Activated T-cell treated with anti-CD3 and anti-CD28 coated beads for 48 hours (primary cell): ENCODE data around the gene IFNL2.

Source experiments
- DNase-seq: peaks from one replicate; pipeline ENCODE4 v3.0.0-alpha.2; 2020; ENCODE audit warnings: low read depth

IFNL2 gene

DNA sequence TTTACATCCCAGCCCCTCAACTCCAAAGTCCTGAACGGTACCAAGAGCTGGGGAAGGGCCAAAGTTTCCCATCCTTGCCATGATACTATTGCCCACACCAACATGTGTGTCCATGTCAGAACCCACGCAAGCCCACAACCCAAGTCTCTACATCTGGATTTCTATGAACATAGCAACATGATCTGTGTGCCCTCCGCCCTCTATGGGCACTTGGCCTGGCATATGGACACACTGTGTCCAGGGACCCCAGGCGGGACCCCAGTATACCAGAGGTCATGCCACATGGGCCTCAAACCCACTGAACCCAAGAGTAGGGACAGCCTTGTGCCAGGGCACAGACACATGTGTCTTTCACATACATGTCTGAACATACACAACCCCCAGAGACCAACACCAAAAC is 50.5 kb downstream of the IFNL2 start:
- no peak for DNase-seq

DNA sequence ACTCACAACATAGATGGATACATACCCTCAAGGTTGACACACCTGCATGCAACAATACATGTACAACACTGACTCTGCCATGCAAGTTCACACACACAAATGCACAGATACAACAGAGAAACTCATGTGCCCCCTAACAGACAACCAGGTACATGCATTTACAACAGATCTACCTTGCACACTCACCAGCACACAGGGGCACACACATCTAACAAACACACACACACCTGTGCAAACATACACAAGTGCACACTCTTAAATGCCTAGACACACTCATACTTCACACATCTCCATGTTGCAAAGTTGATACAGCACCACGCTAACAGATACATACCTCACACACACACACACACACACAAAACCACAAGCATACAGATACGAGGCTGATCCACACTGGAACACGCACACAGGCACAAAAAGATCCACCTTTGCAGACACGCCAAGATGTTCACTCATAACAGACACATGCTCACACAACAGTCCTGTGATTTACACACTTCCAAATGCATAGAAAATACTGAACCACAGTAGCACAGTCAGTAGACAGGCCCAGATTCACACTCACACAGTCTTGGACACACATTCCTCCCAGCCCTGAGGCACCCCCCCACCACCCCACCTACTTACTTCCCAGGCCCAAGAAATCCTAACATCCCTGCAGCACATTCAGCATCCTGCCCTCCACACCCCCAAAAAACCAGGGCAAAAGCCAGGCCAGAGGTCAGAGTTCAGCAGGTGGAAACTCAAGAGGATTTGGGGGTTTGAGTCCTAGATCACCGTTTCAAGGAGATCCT is 51.1 kb downstream of the IFNL2 start:
- no peak for DNase-seq
